Measurements from ENCODE around the gene CTNNA3. TPM values are rescaled to one million over a fixed set of nuclear protein-coding genes. Genes with fewer than 3 reads are reported as not detected.
A peak's percentile ranks its signal among the peaks of the same experiment; 100 is the strongest.

The CTNNA3 gene
- total and polyA plus RNA-seq, 2 donors (not counting 1 experiment from before 2014, with no cell fraction given): not detected

GRCh38 chr10:66924674-66925345, 771.2 kb downstream of the CTNNA3 start:
- TF ChIP-seq CTCF (conservative IDR thresholded peaks at IDR 0.05 in 1 of 2, IDR thresholded peaks at IDR 0.05 in 1 of 2; ENCODE audit: low read depth in 1 of 2, low read length in 2 of 2): no peak
- H3K79me2 ChIP-seq (ENCODE audit: control insufficient read depth, insufficient read depth, low read length): no peaks in the 10 kb centered on the region
- no peak overlapping the region for H3K4me2 ChIP-seq (ENCODE audit: extremely low read depth, insufficient read depth, low read length)
- no peaks in the 10 kb centered on the region for H3K4me1 ChIP-seq (ENCODE audit: control insufficient read depth, extremely low read depth, insufficient read depth, low read length)
- H3K4me3 ChIP-seq (replicated peaks in 1 of 4; ENCODE audit: control extremely low read depth in 1 of 4, insufficient read depth in 1 of 4, low read depth in 3 of 4, low read length in 4 of 4): no peak overlapping the region
- no peak overlapping the region for H3K27ac ChIP-seq (ENCODE audit: insufficient read depth, low read length)
- no peaks in the 10 kb centered on the region for H3K36me3 ChIP-seq (ENCODE audit: control insufficient read depth, insufficient read depth, low read length)
- H3K27me3 ChIP-seq (ENCODE audit: control insufficient read depth, insufficient read depth, low read length): peaks cover 5% of the 10 kb centered on the region
- H3K9me3 ChIP-seq (ENCODE audit: control insufficient read depth, insufficient read depth, low read depth, low read length): no peaks in the 10 kb centered on the region
- DNase-seq (ENCODE audit: low read depth in 2 of 2): peak in 1 of 2 donors; percentile 12
- H2AFZ ChIP-seq (ENCODE audit: low read length): no peak overlapping the region
- H3K9ac ChIP-seq (ENCODE audit: insufficient read depth, low read length): no peak overlapping the region
- no peaks in the 10 kb centered on the region for H4K20me1 ChIP-seq (ENCODE audit: control insufficient read depth, extremely low read depth, insufficient read depth, low read length)

GRCh38 chr10:66919248-66919647, 776.7 kb downstream of the CTNNA3 start:
- no peak overlapping the region for H3K9ac ChIP-seq (ENCODE audit: insufficient read depth, low read length)
- DNase-seq (ENCODE audit: low read depth in 2 of 2): no peak
- H3K79me2 ChIP-seq (ENCODE audit: control insufficient read depth, insufficient read depth, low read length): no peaks in the 10 kb centered on the region
- H3K4me1 ChIP-seq (ENCODE audit: control insufficient read depth, extremely low read depth, insufficient read depth, low read length): no peaks in the 10 kb centered on the region
- no peak overlapping the region for H3K4me2 ChIP-seq (ENCODE audit: extremely low read depth, insufficient read depth, low read length)
- TF ChIP-seq CTCF (conservative IDR thresholded peaks at IDR 0.05 in 1 of 2, IDR thresholded peaks at IDR 0.05 in 1 of 2; ENCODE audit: low read depth in 1 of 2, low read length in 2 of 2) (no peak), EZH2 (IDR thresholded peaks at IDR 0.05; ENCODE audit: low read length, missing control alignments) (no peak)
- no peaks in the 10 kb centered on the region for H3K36me3 ChIP-seq (ENCODE audit: control insufficient read depth, insufficient read depth, low read length)
- no peaks in the 10 kb centered on the region for H4K20me1 ChIP-seq (ENCODE audit: control insufficient read depth, extremely low read depth, insufficient read depth, low read length)
- H3K27me3 ChIP-seq (ENCODE audit: control insufficient read depth, insufficient read depth, low read length): no peaks in the 10 kb centered on the region
- H2AFZ ChIP-seq (ENCODE audit: low read length): no peak overlapping the region
- H3K9me3 ChIP-seq (ENCODE audit: control insufficient read depth, insufficient read depth, low read depth, low read length): no peaks in the 10 kb centered on the region
- no peak overlapping the region for H3K4me3 ChIP-seq (replicated peaks in 1 of 4; ENCODE audit: control extremely low read depth in 1 of 4, insufficient read depth in 1 of 4, low read depth in 3 of 4, low read length in 4 of 4)
- H3K27ac ChIP-seq (ENCODE audit: insufficient read depth, low read length): no peak overlapping the region

- Histone ChIP-seq H3K79me2 (ENCODE audit: control insufficient read depth, insufficient read depth, low read length) (no peaks in the 10 kb centered on the region), H3K4me1 (ENCODE audit: control insufficient read depth, extremely low read depth, insufficient read depth, low read length) (no peaks in the 10 kb centered on the region), H3K27ac (ENCODE audit: insufficient read depth, low read length) (no peak overlapping the region), H3K9ac (ENCODE audit: insufficient read depth, low read length) (no peak overlapping the region), H4K20me1 (ENCODE audit: control insufficient read depth, extremely low read depth, insufficient read depth, low read length) (no peaks in the 10 kb centered on the region), H3K9me3 (ENCODE audit: control insufficient read depth, insufficient read depth, low read depth, low read length) (no peaks in the 10 kb centered on the region), H3K36me3 (ENCODE audit: control insufficient read depth, insufficient read depth, low read length) (no peaks in the 10 kb centered on the region), H3K27me3 (ENCODE audit: control insufficient read depth, insufficient read depth, low read length) (no peaks in the 10 kb centered on the region), H2AFZ (ENCODE audit: low read length) (no peak overlapping the region), H3K4me3 (replicated peaks in 1 of 4; ENCODE audit: control extremely low read depth in 1 of 4, insufficient read depth in 1 of 4, low read depth in 3 of 4, low read length in 4 of 4) (no peak overlapping the region), H3K4me2 (ENCODE audit: extremely low read depth, insufficient read depth, low read length) (no peak overlapping the region)
- DNase-seq (ENCODE audit: low read depth in 2 of 2): no peak
- TF ChIP-seq CTCF (conservative IDR thresholded peaks at IDR 0.05 in 1 of 2, IDR thresholded peaks at IDR 0.05 in 1 of 2; ENCODE audit: low read depth in 1 of 2, low read length in 2 of 2) (peak in 1 of 2 donors; percentile 7), EZH2 (IDR thresholded peaks at IDR 0.05; ENCODE audit: low read length, missing control alignments) (no peak)
These were observed 778.9 kb downstream of the CTNNA3 start for GRCh38 chr10:66917104-66917503.
